OCI-LY3 (cell line): ENCODE data around the gene GRHL3.

Experiments
- EZH2phosphoT487 ChIP-seq: fragments of 200-600 bp; shearing (Covaris generic); IDR thresholded peaks from 2 replicates; pipeline ENCODE4 v1.6.1; 2018; ENCODE audit warnings: antibody characterized with exemption, mixed run types, low read depth
- TF ChIP-seq, protein P1 (sequence below): fragments of 200-600, 300-600 bp; sonication (generic); IDR thresholded peaks from 2 replicates; pipeline ENCODE4 v1.5.1; 2014; ENCODE audit warnings: antibody characterized with exemption, low read length, low read depth

DNA sequence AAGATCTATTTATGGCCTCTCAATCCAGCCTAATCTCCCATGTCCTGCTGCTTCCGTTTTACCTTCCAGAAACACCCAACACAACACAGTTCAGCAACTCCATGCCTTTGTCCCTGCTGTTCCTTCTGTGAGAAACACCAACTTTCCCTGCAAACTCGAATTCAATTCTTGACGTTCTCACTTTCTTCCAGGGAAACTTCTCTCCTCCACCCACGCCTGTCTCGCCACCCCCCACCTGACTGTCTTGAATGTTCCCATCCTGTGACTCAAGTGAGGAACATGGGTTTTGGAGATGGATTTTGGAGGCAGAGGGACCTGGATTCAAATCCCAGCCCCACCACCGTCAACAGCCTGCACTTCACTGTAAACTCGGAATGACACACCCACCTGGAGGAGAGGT, 44.8 kb downstream of the GRHL3 start:
- TF ChIP-seq, protein P1, sequence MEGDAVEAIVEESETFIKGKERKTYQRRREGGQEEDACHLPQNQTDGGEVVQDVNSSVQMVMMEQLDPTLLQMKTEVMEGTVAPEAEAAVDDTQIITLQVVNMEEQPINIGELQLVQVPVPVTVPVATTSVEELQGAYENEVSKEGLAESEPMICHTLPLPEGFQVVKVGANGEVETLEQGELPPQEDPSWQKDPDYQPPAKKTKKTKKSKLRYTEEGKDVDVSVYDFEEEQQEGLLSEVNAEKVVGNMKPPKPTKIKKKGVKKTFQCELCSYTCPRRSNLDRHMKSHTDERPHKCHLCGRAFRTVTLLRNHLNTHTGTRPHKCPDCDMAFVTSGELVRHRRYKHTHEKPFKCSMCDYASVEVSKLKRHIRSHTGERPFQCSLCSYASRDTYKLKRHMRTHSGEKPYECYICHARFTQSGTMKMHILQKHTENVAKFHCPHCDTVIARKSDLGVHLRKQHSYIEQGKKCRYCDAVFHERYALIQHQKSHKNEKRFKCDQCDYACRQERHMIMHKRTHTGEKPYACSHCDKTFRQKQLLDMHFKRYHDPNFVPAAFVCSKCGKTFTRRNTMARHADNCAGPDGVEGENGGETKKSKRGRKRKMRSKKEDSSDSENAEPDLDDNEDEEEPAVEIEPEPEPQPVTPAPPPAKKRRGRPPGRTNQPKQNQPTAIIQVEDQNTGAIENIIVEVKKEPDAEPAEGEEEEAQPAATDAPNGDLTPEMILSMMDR: no peak
- TF ChIP-seq EZH2phosphoT487: no peak
